IMR-90 (cell line): ENCODE measurements around the gene MRPS9.

Experiments used
- CEBPB ChIP-seq: IDR thresholded peaks from 2 replicates; pipeline ENCODE4 v1.6.1; 2012; ENCODE audit warnings: low read depth, low read length, improper control_type of control experiment
- CTCF ChIP-seq: conservative IDR thresholded peaks from 2 replicates; pipeline ENCODE4 v1.5.1; 2012; ENCODE audit warnings: mild to moderate bottlenecking, low read depth, low read length, improper control_type of control experiment
- MXI1 ChIP-seq: IDR thresholded peaks from 2 replicates; pipeline ENCODE4 v1.6.1; 2012; ENCODE audit warnings: low read depth, mild to moderate bottlenecking, low read length, moderate library complexity, borderline replicate concordance
- POLR2A ChIP-seq: IDR thresholded peaks from 2 replicates; pipeline ENCODE4 v1.6.1; 2012; ENCODE audit warnings: mild to moderate bottlenecking, low read depth, low read length
- RCOR1 ChIP-seq: IDR thresholded peaks from 2 replicates; pipeline ENCODE4 v1.6.1; 2012; ENCODE audit warnings: mild to moderate bottlenecking, low read length, improper control_type of control experiment; ENCODE audit not compliant: insufficient replicate concordance
- USF2 ChIP-seq: fragments of 150-350 bp; IDR thresholded peaks from 2 replicates; pipeline ENCODE4 v1.6.1; 2017; ENCODE audit warnings: mild to moderate bottlenecking, antibody characterized with exemption, low read length, low read depth

- TF ChIP-seq CTCF = no peak
- TF ChIP-seq CEBPB = no peak
- no peak for TF ChIP-seq USF2
- no peak for TF ChIP-seq MXI1
- TF ChIP-seq RCOR1 = no peak
- TF ChIP-seq POLR2A = no peak
These were observed 106.5 kb downstream of the MRPS9 start for GRCh38 chr2:105144152-105144940.
